ENCODE data around the gene PPP1R10. TPM values are rescaled to one million over a fixed set of nuclear protein-coding genes. Genes with fewer than 3 reads are reported as not detected.

PPP1R10 gene
- polyA plus RNA-seq, 2 of the 4 experiments (the other 2 are of a cell fraction), result 26.4 to 37.6 TPM

DNA sequence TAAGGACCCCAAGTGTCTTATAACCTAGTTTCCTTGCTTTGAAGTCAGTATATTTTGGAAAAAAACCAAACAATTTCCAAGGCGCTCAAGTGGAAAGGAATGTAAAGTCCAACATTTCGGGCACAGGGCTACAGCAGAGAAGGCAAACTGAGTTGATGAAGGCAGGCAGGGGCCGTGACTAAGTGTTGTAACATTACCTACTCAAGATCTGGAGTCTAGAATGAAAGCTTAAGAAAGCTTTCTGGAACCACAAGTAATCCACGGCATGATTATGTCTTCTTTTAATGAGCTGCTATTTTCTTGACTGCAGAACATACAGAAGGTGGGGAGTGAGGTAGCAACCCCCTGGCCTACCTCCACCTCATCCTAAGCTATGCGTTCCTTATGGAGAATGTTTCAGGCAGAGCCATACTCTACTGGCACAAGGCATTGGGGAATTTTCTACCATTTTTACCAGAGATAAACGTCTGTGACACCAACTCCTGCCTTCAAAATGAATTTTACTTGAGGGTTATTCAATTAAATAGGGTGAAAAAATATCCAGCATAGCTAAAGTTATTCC, 4.3 kb downstream of the PPP1R10 start:
- ATAC-seq (no peak), DNase-seq (ENCODE audit: low read depth in 1 of 2, low spot score in 1 of 2) (no peak), FAIRE-seq (no peak)
- ChIA-PET POLR2A (interaction anchor here (1.8 to 3.0 kb wide), 4 partner anchors 12 to 68 kb away, joined by 4 to 15 read pairs (median 10); partner anchors contain the start of gene ABCF1), CTCF (interaction anchor here (0.6 to 3.7 kb wide), 9 partner anchors 9 to 131 kb away, joined by 3 to 16 read pairs (median 6); no protein-coding TSS in a partner anchor)
- peak overlapping the region in 1 of 2 experiments; percentile 17; a peak in 1 of 6 replicates for H3K27ac ChIP-seq
- TF ChIP-seq RFX5 (IDR thresholded peaks at IDR 0.05), result no peak
- TF ChIP-seq, protein P1, sequence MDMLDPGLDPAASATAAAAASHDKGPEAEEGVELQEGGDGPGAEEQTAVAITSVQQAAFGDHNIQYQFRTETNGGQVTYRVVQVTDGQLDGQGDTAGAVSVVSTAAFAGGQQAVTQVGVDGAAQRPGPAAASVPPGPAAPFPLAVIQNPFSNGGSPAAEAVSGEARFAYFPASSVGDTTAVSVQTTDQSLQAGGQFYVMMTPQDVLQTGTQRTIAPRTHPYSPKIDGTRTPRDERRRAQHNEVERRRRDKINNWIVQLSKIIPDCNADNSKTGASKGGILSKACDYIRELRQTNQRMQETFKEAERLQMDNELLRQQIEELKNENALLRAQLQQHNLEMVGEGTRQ (IDR thresholded peaks at IDR 0.05), result no peak
- no peak for TF ChIP-seq RAD21 (conservative IDR thresholded peaks at IDR 0.05 in 1 of 2, IDR thresholded peaks at IDR 0.05 in 1 of 2)
- TF ChIP-seq POLR2AphosphoS2 (conservative IDR thresholded peaks at IDR 0.05; ENCODE audit: low read length), result no peak; the same call in 1 of the 2 replicates
- TF ChIP-seq ESRRA (IDR thresholded peaks at IDR 0.05; ENCODE audit: borderline replicate concordance, low read length), result no peak
- no peak for TF ChIP-seq EHF (CRISPR knock-in tag; IDR thresholded peaks at IDR 0.05)
- TF ChIP-seq GATA3 (IDR thresholded peaks at IDR 0.05; ENCODE audit: borderline replicate concordance), result no peak
- TF ChIP-seq HOXA7 (CRISPR knock-in tag; IDR thresholded peaks at IDR 0.05), result no peak
- no peak for TF ChIP-seq JUNB (IDR thresholded peaks at IDR 0.05)
- TF ChIP-seq RNF2 (IDR thresholded peaks at IDR 0.05; ENCODE audit: borderline replicate concordance, low read depth), result no peak
- TF ChIP-seq, protein P2, sequence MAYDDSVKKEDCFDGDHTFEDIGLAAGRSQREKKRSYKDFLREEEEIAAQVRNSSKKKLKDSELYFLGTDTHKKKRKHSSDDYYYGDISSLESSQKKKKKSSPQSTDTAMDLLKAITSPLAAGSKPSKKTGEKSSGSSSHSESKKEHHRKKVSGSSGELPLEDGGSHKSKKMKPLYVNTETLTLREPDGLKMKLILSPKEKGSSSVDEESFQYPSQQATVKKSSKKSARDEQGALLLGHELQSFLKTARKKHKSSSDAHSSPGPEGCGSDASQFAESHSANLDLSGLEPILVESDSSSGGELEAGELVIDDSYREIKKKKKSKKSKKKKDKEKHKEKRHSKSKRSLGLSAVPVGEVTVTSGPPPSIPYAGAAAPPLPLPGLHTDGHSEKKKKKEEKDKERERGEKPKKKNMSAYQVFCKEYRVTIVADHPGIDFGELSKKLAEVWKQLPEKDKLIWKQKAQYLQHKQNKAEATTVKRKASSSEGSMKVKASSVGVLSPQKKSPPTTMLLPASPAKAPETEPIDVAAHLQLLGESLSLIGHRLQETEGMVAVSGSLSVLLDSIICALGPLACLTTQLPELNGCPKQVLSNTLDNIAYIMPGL (CRISPR knock-in tag; IDR thresholded peaks at IDR 0.05; ENCODE audit: borderline replicate concordance), result no peak
- TF ChIP-seq TFCP2L1 (CRISPR knock-in tag; IDR thresholded peaks at IDR 0.05), result no peak
- TF ChIP-seq TP53 (CRISPR knock-in tag; IDR thresholded peaks at IDR 0.05), result no peak
- no peak for TF ChIP-seq NR3C1 (IDR thresholded peaks at IDR 0.05)
- H3K9me3 ChIP-seq, result no peaks in the 10 kb centered on the region
- H3K4me1 ChIP-seq, result peaks cover 33% of the 10 kb centered on the region
- peak overlapping the region; percentile 100; the same call in 2 of the 3 replicates for H3K4me2 ChIP-seq
- no peak overlapping the region for H3K4me3 ChIP-seq
- WGBS (ENCODE audit: missing lambda C conversion rate), result 59% methylated on average over 6 of the region's 6 CpGs

DNA sequence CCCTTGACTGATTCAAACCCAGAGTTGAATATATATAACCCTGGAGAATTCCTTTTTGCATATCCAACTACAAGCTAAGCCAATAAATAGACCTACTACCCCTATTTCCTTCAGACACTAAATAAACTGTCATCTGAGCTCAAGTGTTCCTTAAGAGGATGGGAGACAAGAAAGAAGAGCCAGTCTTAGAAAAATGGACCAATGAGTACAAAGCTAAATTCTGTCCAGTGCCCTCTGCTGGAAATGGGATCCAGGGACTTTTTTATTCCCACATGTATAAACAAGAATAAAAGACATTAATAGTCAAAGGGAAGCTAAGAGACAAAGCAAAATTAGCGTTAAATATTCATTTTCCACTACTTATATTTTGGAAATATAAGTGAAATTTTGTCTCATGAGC, 4.8 kb downstream of the PPP1R10 start:
- 45% methylated on average over 1 of the region's 1 CpG for WGBS (ENCODE audit: missing lambda C conversion rate)
- Histone ChIP-seq H3K9me3 (no peaks in the 10 kb centered on the region), H3K4me1 (peaks cover 33% of the 10 kb centered on the region), H3K4me2 (peak overlapping the region; percentile 100; the same call in 1 of the 3 replicates), H3K4me3 (no peak overlapping the region), H3K27ac (no peak overlapping the region)
- FAIRE-seq (no peak), DNase-seq (ENCODE audit: low read depth in 1 of 2, low spot score in 1 of 2) (peak in 1 of 2 experiments; percentile 39), ATAC-seq (no peak)
- ChIA-PET CTCF (interaction anchor here (0.9 to 3.7 kb wide), 4 partner anchors 8 to 129 kb away, joined by 3 to 16 read pairs (median 5); no protein-coding TSS in a partner anchor), POLR2A (interaction anchor here (1.8 to 3.0 kb wide), 4 partner anchors 12 to 67 kb away, joined by 4 to 15 read pairs (median 10); partner anchors contain the start of gene ABCF1)
- no peak for TF ChIP-seq RFX5 (IDR thresholded peaks at IDR 0.05)
- 0 out of 2 replicates have a peak, but pooled peaks have one; percentile 18 for TF ChIP-seq HOXA7 (CRISPR knock-in tag; IDR thresholded peaks at IDR 0.05)

DNA sequence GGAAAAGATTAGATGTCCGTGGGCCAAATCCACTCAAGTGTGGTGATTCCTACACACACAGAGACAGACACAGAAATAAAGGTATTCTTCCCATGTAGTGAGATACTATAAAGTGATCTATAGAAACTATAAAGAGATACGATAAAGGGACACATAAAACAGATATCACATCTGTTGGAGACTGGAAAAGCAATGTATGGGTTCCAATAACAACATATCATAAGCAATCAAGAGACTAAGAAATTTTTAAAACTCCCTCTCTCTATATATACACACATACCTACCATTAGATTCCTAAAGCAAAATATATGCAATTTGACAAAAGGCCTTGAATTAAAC, 5.2 kb downstream of the PPP1R10 start:
- Histone ChIP-seq H3K9me3 (no peaks in the 10 kb centered on the region), H3K4me1 (peaks cover 33% of the 10 kb centered on the region), H3K27ac (no peak overlapping the region), H3K4me2 (no peak overlapping the region), H3K4me3 (no peak overlapping the region)
- TF ChIP-seq ZSCAN20 (CRISPR knock-in tag; IDR thresholded peaks at IDR 0.05), result no peak
- TF ChIP-seq ZC3H11A (IDR thresholded peaks at IDR 0.05), result no peak
- TF ChIP-seq NFE2L2 (conservative IDR thresholded peaks at IDR 0.05; ENCODE audit: low read length), result no peak
- TF ChIP-seq ESRRA (IDR thresholded peaks at IDR 0.05; ENCODE audit: borderline replicate concordance, low read length), result no peak
- no peak for TF ChIP-seq RFX5 (IDR thresholded peaks at IDR 0.05)
- TF ChIP-seq BHLHE40 (IDR thresholded peaks at IDR 0.05; ENCODE audit: low read depth, low read length), result no peak
- ChIA-PET POLR2A (interaction anchor here (1.8 to 2.1 kb wide), 2 partner anchors 15 to 67 kb away, joined by 4 to 10 read pairs; no protein-coding TSS in a partner anchor), CTCF (interaction anchor here (0.9 to 3.7 kb wide), 3 partner anchors 8 to 21 kb away, joined by 4 to 16 read pairs (median 6); no protein-coding TSS in a partner anchor)
- WGBS (ENCODE audit: missing lambda C conversion rate), result 85% methylated on average over 2 of the region's 2 CpGs
- ATAC-seq (no peak), FAIRE-seq (no peak), DNase-seq (ENCODE audit: low read depth in 1 of 2, low spot score in 1 of 2) (no peak)

Measured in A549 (cell line).